ENCODE measurements around the gene NANOS3. TPM values are rescaled to one million over a fixed set of nuclear protein-coding genes. Genes with fewer than 3 reads are reported as not detected.

The NANOS3 gene
- total and polyA plus RNA-seq, 9 of the 15 experiments (the other 6 are each of a cell fraction or from before 2014, with no cell fraction given), result not detected

DNA sequence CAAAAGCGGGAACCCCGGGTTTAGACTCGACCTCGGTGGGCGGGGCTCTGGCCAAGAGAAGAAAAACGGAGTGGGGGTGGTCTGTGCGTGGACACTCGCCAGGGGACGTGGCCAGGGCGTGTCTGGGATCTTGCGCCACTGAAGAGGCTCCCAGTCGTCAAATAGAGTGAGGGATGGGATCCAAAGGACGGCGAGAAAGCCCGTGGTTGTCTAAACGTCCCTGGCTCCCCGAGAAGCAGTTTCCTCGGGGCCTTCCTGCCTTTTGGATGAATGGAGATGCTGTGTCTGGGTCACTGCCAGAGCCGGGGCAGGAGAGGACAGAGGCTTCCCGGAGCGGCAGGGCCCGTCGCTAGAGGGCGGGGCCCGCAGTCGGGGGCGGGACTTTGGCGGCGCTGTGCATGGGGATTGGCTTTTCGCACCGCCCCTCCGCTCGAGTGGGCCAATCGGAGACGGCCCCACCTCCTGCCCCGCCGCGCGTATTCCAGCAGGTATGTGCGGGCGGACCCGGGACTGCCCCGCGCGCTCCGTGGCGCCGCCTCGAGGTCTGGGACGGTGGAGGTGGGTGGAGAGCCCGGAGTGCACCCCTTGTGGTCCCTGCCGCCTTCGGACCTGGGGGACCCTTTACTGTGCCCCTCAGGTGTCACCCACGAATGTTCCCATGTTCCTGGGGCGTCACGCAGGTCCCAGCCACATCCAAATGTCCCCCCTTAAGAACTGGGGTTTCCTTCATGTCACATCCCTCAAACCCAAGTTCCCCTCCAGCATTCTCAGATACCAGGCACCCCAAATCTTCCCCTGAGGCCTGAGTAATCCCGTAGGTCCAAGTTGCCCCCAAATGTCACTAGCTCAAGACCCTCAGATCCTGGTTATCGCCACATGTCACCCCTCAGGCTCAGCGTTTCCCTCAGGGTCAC lies 43.3 kb upstream of the NANOS3 start (continued):
- TF ChIP-seq JUND (IDR thresholded peaks at IDR 0.05; ENCODE audit: borderline replicate concordance, low read depth, low read length) (no peak; the same call in 1 of the 2 replicates), JUND (tag; IDR thresholded peaks at IDR 0.05; ENCODE audit: borderline replicate concordance, low read depth, low read length) (no peak), SLC30A9 (CRISPR knock-in tag; IDR thresholded peaks at IDR 0.05) (no peak), ZFPM2 (CRISPR knock-in tag; IDR thresholded peaks at IDR 0.05) (0 out of 2 replicates have a peak, but pooled peaks have one; percentile 83), FOSL1 (tag; conservative IDR thresholded peaks at IDR 0.05) (no peak), NCOA1 (IDR thresholded peaks at IDR 0.05; ENCODE audit: low read depth) (no peak), LEF1 (IDR thresholded peaks at IDR 0.05) (no peak), FOXK2 (conservative IDR thresholded peaks at IDR 0.05 in 1 of 2, IDR thresholded peaks at IDR 0.05 in 1 of 2; ENCODE audit: low read depth in 2 of 2) (no peak), ELF1 (tag; IDR thresholded peaks at IDR 0.05) (no peak), POLR2AphosphoS2 (IDR thresholded peaks at IDR 0.05; ENCODE audit: low read length) (peak; percentile 88; the same call in 1 of the 2 replicates)
- TF ChIP-seq, protein P1, sequence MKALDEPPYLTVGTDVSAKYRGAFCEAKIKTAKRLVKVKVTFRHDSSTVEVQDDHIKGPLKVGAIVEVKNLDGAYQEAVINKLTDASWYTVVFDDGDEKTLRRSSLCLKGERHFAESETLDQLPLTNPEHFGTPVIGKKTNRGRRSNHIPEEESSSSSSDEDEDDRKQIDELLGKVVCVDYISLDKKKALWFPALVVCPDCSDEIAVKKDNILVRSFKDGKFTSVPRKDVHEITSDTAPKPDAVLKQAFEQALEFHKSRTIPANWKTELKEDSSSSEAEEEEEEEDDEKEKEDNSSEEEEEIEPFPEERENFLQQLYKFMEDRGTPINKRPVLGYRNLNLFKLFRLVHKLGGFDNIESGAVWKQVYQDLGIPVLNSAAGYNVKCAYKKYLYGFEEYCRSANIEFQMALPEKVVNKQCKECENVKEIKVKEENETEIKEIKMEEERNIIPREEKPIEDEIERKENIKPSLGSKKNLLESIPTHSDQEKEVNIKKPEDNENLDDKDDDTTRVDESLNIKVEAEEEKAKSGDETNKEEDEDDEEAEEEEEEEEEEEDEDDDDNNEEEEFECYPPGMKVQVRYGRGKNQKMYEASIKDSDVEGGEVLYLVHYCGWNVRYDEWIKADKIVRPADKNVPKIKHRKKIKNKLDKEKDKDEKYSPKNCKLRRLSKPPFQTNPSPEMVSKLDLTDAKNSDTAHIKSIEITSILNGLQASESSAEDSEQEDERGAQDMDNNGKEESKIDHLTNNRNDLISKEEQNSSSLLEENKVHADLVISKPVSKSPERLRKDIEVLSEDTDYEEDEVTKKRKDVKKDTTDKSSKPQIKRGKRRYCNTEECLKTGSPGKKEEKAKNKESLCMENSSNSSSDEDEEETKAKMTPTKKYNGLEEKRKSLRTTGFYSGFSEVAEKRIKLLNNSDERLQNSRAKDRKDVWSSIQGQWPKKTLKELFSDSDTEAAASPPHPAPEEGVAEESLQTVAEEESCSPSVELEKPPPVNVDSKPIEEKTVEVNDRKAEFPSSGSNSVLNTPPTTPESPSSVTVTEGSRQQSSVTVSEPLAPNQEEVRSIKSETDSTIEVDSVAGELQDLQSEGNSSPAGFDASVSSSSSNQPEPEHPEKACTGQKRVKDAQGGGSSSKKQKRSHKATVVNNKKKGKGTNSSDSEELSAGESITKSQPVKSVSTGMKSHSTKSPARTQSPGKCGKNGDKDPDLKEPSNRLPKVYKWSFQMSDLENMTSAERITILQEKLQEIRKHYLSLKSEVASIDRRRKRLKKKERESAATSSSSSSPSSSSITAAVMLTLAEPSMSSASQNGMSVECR (CRISPR knock-in tag; IDR thresholded peaks at IDR 0.05), result no peak
- TF ChIP-seq, protein P2, sequence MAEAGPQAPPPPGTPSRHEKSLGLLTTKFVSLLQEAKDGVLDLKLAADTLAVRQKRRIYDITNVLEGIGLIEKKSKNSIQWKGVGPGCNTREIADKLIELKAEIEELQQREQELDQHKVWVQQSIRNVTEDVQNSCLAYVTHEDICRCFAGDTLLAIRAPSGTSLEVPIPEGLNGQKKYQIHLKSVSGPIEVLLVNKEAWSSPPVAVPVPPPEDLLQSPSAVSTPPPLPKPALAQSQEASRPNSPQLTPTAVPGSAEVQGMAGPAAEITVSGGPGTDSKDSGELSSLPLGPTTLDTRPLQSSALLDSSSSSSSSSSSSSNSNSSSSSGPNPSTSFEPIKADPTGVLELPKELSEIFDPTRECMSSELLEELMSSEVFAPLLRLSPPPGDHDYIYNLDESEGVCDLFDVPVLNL (CRISPR knock-in tag; IDR thresholded peaks at IDR 0.05; ENCODE audit: low read depth), result no peak
- TF ChIP-seq, protein P3, sequence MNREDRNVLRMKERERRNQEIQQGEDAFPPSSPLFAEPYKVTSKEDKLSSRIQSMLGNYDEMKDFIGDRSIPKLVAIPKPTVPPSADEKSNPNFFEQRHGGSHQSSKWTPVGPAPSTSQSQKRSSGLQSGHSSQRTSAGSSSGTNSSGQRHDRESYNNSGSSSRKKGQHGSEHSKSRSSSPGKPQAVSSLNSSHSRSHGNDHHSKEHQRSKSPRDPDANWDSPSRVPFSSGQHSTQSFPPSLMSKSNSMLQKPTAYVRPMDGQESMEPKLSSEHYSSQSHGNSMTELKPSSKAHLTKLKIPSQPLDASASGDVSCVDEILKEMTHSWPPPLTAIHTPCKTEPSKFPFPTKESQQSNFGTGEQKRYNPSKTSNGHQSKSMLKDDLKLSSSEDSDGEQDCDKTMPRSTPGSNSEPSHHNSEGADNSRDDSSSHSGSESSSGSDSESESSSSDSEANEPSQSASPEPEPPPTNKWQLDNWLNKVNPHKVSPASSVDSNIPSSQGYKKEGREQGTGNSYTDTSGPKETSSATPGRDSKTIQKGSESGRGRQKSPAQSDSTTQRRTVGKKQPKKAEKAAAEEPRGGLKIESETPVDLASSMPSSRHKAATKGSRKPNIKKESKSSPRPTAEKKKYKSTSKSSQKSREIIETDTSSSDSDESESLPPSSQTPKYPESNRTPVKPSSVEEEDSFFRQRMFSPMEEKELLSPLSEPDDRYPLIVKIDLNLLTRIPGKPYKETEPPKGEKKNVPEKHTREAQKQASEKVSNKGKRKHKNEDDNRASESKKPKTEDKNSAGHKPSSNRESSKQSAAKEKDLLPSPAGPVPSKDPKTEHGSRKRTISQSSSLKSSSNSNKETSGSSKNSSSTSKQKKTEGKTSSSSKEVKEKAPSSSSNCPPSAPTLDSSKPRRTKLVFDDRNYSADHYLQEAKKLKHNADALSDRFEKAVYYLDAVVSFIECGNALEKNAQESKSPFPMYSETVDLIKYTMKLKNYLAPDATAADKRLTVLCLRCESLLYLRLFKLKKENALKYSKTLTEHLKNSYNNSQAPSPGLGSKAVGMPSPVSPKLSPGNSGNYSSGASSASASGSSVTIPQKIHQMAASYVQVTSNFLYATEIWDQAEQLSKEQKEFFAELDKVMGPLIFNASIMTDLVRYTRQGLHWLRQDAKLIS (CRISPR knock-in tag; IDR thresholded peaks at IDR 0.05), result 0 out of 2 replicates have a peak, but pooled peaks have one; percentile 28
- TF ChIP-seq, protein P4, sequence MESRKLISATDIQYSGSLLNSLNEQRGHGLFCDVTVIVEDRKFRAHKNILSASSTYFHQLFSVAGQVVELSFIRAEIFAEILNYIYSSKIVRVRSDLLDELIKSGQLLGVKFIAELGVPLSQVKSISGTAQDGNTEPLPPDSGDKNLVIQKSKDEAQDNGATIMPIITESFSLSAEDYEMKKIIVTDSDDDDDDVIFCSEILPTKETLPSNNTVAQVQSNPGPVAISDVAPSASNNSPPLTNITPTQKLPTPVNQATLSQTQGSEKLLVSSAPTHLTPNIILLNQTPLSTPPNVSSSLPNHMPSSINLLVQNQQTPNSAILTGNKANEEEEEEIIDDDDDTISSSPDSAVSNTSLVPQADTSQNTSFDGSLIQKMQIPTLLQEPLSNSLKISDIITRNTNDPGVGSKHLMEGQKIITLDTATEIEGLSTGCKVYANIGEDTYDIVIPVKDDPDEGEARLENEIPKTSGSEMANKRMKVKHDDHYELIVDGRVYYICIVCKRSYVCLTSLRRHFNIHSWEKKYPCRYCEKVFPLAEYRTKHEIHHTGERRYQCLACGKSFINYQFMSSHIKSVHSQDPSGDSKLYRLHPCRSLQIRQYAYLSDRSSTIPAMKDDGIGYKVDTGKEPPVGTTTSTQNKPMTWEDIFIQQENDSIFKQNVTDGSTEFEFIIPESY (CRISPR knock-in tag; IDR thresholded peaks at IDR 0.05), result 0 out of 2 replicates have a peak, but pooled peaks have one; percentile 45
